NCI-H526 (cell line): Measurements from ENCODE around the gene ADH6.
"Not testable (repeated sequence)": the region's sequence is repeated elsewhere in the genome, so short reads cannot be mapped to it uniquely, and the experiment has no call there.

Source experiments
- DNase-seq, 2 experiments: peaks; one replicate each; lab custom pipeline; 2025; lab: John Stamatoyannopoulos, UW

Gene ADH6

GRCh38 chr4:99190336-99190735, 28.7 kb downstream of the ADH6 start:
- no peak for DNase-seq

- not testable (repeated sequence) for DNase-seq
These were observed 29.1 kb downstream of the ADH6 start for GRCh38 chr4:99189900-99190299.

GRCh38 chr4:99186029-99186428, 33.0 kb downstream of the ADH6 start:
- DNase-seq, result no peak

GRCh38 chr4:99185581-99185980, 33.5 kb downstream of the ADH6 start:
- DNase-seq, result no peak

GRCh38 chr4:99180382-99181070, 38.5 kb downstream of the ADH6 start:
- DNase-seq, result no peak

- DNase-seq, result no peak
These were observed 39.4 kb downstream of the ADH6 start for GRCh38 chr4:99179626-99180025.

- DNase-seq, result no peak
These were observed 39.9 kb downstream of the ADH6 start for GRCh38 chr4:99179178-99179577.

- no peak for DNase-seq
These were observed 52.5 kb downstream of the ADH6 start for GRCh38 chr4:99166544-99166943.

GRCh38 chr4:99165978-99166377, 53.1 kb downstream of the ADH6 start:
- no peak for DNase-seq

GRCh38 chr4:99161373-99162099, 57.5 kb downstream of the ADH6 start:
- peak; percentile 89 to 91 for DNase-seq

GRCh38 chr4:99159699-99160098, 59.3 kb downstream of the ADH6 start:
- no peak for DNase-seq

GRCh38 chr4:99157478-99157935, 61.5 kb downstream of the ADH6 start:
- no peak for DNase-seq

GRCh38 chr4:99156992-99157391, 62.1 kb downstream of the ADH6 start:
- DNase-seq, result no peak

GRCh38 chr4:99154658-99155342, 64.2 kb downstream of the ADH6 start:
- no peak for DNase-seq
